Chondrocyte (in vitro differentiated cells): ENCODE data around the gene GABBR1. TPM values are rescaled to one million over a fixed set of nuclear protein-coding genes. Genes with fewer than 3 reads are reported as not detected.

Source experiments
- DNase-seq: peaks from one replicate; pipeline ENCODE4 v3.0.0; 2021; ENCODE audit warnings: mixed read lengths, low spot score
- H3K27ac Mint-ChIP-seq: one replicate; pipeline ENCODE4 v1.8.0; 2021; ENCODE audit warnings: mild to moderate bottlenecking, moderate library complexity, mixed read lengths; ENCODE audit not compliant: unreplicated experiment
- H3K27me3 Mint-ChIP-seq: 2 replicates; pipeline ENCODE4 v1.8.0; 2021; ENCODE audit warnings: low read depth, mixed read lengths
- H3K36me3 Mint-ChIP-seq: 2 replicates; pipeline ENCODE4 v1.8.0; 2021; ENCODE audit warnings: low read depth, mixed read lengths
- H3K4me1 Mint-ChIP-seq: 2 replicates; pipeline ENCODE4 v1.8.0; 2021; ENCODE audit warnings: low read depth, mild to moderate bottlenecking, mixed read lengths
- H3K4me3 Mint-ChIP-seq: one replicate; pipeline ENCODE4 v1.8.0; 2021; ENCODE audit warnings: mild to moderate bottlenecking, moderate library complexity, mixed read lengths; ENCODE audit not compliant: unreplicated experiment
- H3K9me3 Mint-ChIP-seq: 2 replicates; pipeline ENCODE4 v1.8.0; 2021; ENCODE audit warnings: low read depth, mixed read lengths
- total RNA-seq: library from RNA; stranded (reverse); gene quantifications from 3 replicates; pipeline ENCODE4 v1.2.1, GENCODE V29; 2021
- TF ChIP-seq, protein P1 (sequence below): fragments of 200-600 bp; sonication (generic); IDR thresholded peaks from 2 replicates; pipeline ENCODE4 v1.5.0; 2021; ENCODE audit warnings: antibody characterized with exemption, mild to moderate bottlenecking, moderate library complexity

The GABBR1 gene
- total RNA-seq, 1 donor from 2014 or later, result 50.7 TPM

GRCh38 chr6:29557320-29557719, 75.7 kb downstream of the GABBR1 start:
- DNase-seq, result no peak
- no peaks in the 10 kb centered on the region for H3K9me3 Mint-ChIP-seq
- no peaks in the 10 kb centered on the region for H3K36me3 Mint-ChIP-seq

DNA sequence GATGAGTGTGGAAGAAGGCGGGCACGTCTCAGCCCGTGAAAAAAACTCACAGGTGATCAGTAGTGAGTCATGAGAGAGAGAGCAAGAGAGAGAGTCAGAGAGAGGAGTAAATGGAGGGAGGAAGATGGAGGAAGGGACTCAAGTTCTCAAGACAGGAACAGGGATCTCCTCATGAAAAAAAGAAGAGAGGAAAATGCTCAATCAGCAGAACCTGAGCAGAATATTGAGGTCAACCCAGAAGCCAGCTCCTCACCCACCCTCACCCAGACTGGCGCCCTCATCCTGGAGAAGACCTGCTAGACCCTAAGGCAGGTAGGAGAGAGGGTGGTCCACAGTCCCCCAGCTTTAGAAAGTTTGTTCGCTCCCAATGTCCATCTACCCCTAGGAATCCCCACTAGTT, 78.2 kb downstream of the GABBR1 start:
- peaks cover 66% of the 10 kb centered on the region for H3K27me3 Mint-ChIP-seq
- peaks cover 13% of the 10 kb centered on the region for H3K4me1 Mint-ChIP-seq
- no peak overlapping the region for H3K27ac Mint-ChIP-seq
- TF ChIP-seq, protein P1, sequence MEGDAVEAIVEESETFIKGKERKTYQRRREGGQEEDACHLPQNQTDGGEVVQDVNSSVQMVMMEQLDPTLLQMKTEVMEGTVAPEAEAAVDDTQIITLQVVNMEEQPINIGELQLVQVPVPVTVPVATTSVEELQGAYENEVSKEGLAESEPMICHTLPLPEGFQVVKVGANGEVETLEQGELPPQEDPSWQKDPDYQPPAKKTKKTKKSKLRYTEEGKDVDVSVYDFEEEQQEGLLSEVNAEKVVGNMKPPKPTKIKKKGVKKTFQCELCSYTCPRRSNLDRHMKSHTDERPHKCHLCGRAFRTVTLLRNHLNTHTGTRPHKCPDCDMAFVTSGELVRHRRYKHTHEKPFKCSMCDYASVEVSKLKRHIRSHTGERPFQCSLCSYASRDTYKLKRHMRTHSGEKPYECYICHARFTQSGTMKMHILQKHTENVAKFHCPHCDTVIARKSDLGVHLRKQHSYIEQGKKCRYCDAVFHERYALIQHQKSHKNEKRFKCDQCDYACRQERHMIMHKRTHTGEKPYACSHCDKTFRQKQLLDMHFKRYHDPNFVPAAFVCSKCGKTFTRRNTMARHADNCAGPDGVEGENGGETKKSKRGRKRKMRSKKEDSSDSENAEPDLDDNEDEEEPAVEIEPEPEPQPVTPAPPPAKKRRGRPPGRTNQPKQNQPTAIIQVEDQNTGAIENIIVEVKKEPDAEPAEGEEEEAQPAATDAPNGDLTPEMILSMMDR, result no peak
- no peaks in the 10 kb centered on the region for H3K36me3 Mint-ChIP-seq
- H3K4me3 Mint-ChIP-seq, result no peak overlapping the region
- H3K9me3 Mint-ChIP-seq, result no peaks in the 10 kb centered on the region
- no peak for DNase-seq

More at GRCh38 chr6:29557320-29557719, 75.7 kb downstream of the GABBR1 start:
- H3K27ac Mint-ChIP-seq, result no peak overlapping the region
- TF ChIP-seq, protein P1, result no peak
- peaks cover 13% of the 10 kb centered on the region for H3K4me1 Mint-ChIP-seq
- peaks cover 64% of the 10 kb centered on the region for H3K27me3 Mint-ChIP-seq
- H3K4me3 Mint-ChIP-seq, result no peak overlapping the region

DNA sequence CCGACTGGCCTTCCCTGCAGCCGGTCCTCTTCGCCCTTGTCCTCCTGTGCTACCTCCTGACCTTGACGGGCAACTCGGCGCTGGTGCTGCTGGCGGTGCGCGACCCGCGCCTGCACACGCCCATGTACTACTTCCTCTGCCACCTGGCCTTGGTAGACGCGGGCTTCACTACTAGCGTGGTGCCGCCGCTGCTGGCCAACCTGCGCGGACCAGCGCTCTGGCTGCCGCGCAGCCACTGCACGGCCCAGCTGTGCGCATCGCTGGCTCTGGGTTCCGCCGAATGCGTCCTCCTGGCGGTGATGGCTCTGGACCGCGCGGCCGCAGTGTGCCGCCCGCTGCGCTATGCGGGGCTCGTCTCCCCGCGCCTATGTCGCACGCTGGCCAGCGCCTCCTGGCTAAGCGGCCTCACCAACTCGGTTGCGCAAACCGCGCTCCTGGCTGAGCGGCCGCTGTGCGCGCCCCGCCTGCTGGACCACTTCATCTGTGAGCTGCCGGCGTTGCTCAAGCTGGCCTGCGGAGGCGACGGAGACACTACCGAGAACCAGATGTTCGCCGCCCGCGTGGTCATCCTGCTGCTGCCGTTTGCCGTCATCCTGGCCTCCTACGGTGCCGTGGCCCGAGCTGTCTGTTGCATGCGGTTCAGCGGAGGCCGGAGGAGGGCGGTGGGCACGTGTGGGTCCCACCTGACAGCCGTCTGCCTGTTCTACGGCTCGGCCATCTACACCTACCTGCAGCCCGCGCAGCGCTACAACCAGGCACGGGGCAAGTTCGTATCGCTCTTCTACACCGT, 79.5 kb downstream of the GABBR1 start:
- no peaks in the 10 kb centered on the region for H3K36me3 Mint-ChIP-seq
- peaks cover 13% of the 10 kb centered on the region for H3K4me1 Mint-ChIP-seq
- no peak overlapping the region for H3K27ac Mint-ChIP-seq
- H3K9me3 Mint-ChIP-seq, result no peaks in the 10 kb centered on the region
- H3K4me3 Mint-ChIP-seq, result peak overlapping the region; percentile 56
- H3K27me3 Mint-ChIP-seq, result peaks cover 70% of the 10 kb centered on the region
- TF ChIP-seq, protein P1, result peak; percentile 47
- no peak for DNase-seq

DNA sequence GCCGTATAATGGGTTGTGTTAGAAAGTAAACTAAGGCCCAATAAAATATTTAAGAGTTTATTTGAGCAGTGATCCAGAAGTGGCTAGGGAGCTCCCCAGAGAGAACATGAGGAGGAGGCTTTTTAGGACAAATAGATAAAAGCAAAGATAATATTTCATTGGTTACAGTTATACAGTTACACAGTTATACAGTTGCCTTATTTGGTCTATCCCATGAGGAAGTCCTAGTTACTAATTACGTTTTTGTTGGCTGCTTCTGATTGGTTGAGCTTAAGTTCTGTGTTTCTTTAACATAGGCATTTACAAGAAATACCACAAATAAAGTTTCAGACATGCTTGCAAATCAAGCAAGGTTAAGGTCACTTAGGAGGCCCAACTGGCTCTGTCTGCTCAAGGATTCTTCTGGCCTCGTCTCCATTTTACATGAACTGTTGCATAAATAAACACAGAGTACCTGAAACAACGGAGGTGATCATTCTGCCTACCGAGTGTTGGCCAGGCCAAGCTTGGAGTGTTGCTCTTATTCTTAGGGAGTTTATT, 80.4 kb downstream of the GABBR1 start:
- Mint-ChIP-seq H3K4me3 (no peak overlapping the region), H3K9me3 (no peaks in the 10 kb centered on the region), H3K27me3 (peaks cover 63% of the 10 kb centered on the region), H3K4me1 (peaks cover 13% of the 10 kb centered on the region), H3K27ac (no peak overlapping the region), H3K36me3 (no peaks in the 10 kb centered on the region)
- TF ChIP-seq, protein P1, result no peak
- DNase-seq, result no peak

- TF ChIP-seq, protein P1, result no peak
- Mint-ChIP-seq H3K4me1 (no peaks in the 10 kb centered on the region), H3K27ac (no peak overlapping the region), H3K4me3 (no peak overlapping the region), H3K9me3 (peaks cover 8% of the 10 kb centered on the region), H3K36me3 (no peaks in the 10 kb centered on the region), H3K27me3 (peaks cover 39% of the 10 kb centered on the region)
- no peak for DNase-seq
Observed at GRCh38 chr6:29547573-29547972, 85.4 kb downstream of the GABBR1 start.
